OCI-LY7 (cell line): ENCODE measurements around the gene MPDZ. TPM values are rescaled to one million over a fixed set of nuclear protein-coding genes. Genes with fewer than 3 reads are reported as not detected.

Experiments used
- BruUV-seq: library from RNA; stranded (reverse); fragments of 400-500 nt; replicated peaks from 2 replicates; lab custom pipeline; 2021; lab: Mats Ljungman, UMichigan
- CTCF ChIA-PET: fragments of 300-600 bp; sonication (Branson Sonifier 250); formaldehyde crosslinking; loops from one replicate; lab custom pipeline; 2022; ENCODE audit warnings: antibody characterized with exemption; ENCODE audit not compliant: unreplicated experiment; lab: Charles Lee
- POLR2A ChIA-PET: fragments of 300-600 bp; sonication (Branson Sonifier 250); formaldehyde crosslinking; loops from one replicate; lab custom pipeline; 2022; ENCODE audit warnings: antibody characterized with exemption; lab: Charles Lee
- DNase-seq: peaks from one replicate; pipeline ENCODE4 v3.0.0-alpha.2; 2015; ENCODE audit warnings: low spot score
- H2AFZ ChIP-seq: fragments of 200-600 bp; sonication (generic), shearing (Covaris generic); 2 replicates; pipeline ENCODE4 v1.6.1; 2014; ENCODE audit warnings: mild to moderate bottlenecking, antibody characterized with exemption, low read length, moderate library complexity
- H3K27ac ChIP-seq: fragments of 200-600 bp; sonication (generic); 2 replicates; pipeline ENCODE4 v1.5.1; 2014; ENCODE audit warnings: mixed run types, low read depth, mild to moderate bottlenecking, moderate library complexity, low read length, inconsistent platforms; ENCODE audit not compliant: poor library complexity, severe bottlenecking
- H3K36me3 ChIP-seq: fragments of 200-600 bp; sonication (generic); 2 replicates; pipeline ENCODE4 v1.6.1; 2014; ENCODE audit warnings: mild to moderate bottlenecking, antibody characterized with exemption, low read length, moderate library complexity, mixed read lengths; ENCODE audit not compliant: insufficient read depth
- H3K4me1 ChIP-seq: fragments of 200-600 bp; sonication (generic); 2 replicates; pipeline ENCODE4 v1.5.1; 2014; ENCODE audit warnings: mild to moderate bottlenecking, low read length; ENCODE audit not compliant: insufficient read depth, poor library complexity, severe bottlenecking
- H3K4me2 ChIP-seq: fragments of 200-600 bp; sonication (generic); 2 replicates; pipeline ENCODE4 v1.6.1; 2014; ENCODE audit warnings: mild to moderate bottlenecking, low read length
- H3K4me3 ChIP-seq: fragments of 200-600 bp; sonication (generic); 2 replicates; pipeline ENCODE4 v1.5.1; 2014; ENCODE audit warnings: mild to moderate bottlenecking, low read depth, low read length; ENCODE audit not compliant: poor library complexity, severe bottlenecking
- H3K79me2 ChIP-seq: fragments of 200-600 bp; sonication (generic); 2 replicates; pipeline ENCODE4 v1.6.1; 2016; ENCODE audit warnings: low read depth, mild to moderate bottlenecking, low read length, moderate library complexity, mixed read lengths; ENCODE audit not compliant: insufficient read depth
- H3K9me2 ChIP-seq: fragments of 200-600 bp; sonication (generic); 2 replicates; pipeline ENCODE4 v1.6.1; 2016; ENCODE audit warnings: mild to moderate bottlenecking, low read length, mixed read lengths; ENCODE audit not compliant: insufficient read depth
- H3K9me3 ChIP-seq: fragments of 200-600 bp; sonication (generic); 2 replicates; pipeline ENCODE4 v1.6.1; 2014; ENCODE audit warnings: mild to moderate bottlenecking, mixed run types, low read length, mixed read lengths
- H4K20me1 ChIP-seq: fragments of 200-600 bp; sonication (generic); 2 replicates; pipeline ENCODE4 v1.6.1; 2014; ENCODE audit warnings: mild to moderate bottlenecking, antibody characterized with exemption, low read length, moderate library complexity, mixed read lengths; ENCODE audit not compliant: insufficient read depth
- CTCF ChIP-seq: fragments of 200-600 bp; sonication (generic); conservative IDR thresholded peaks from 2 replicates; pipeline ENCODE4 v1.5.1; 2014; ENCODE audit warnings: mild to moderate bottlenecking, antibody characterized with exemption, low read length, moderate library complexity, mixed read lengths
- EZH2phosphoT487 ChIP-seq: fragments of 200-600 bp; sonication (generic); IDR thresholded peaks from 2 replicates; pipeline ENCODE4 v1.6.1; 2018; ENCODE audit warnings: low read depth, borderline replicate concordance, mild to moderate bottlenecking, mixed run types, antibody characterized with exemption, low read length, moderate library complexity, mixed read lengths
- intact Hi-C: fragments of 100-400 bp; cut with micrococcal nuclease; formaldehyde crosslinking; loops from one replicate; pipeline ENCODE4 v1.10.0; 2022; ENCODE audit not compliant: unreplicated experiment
- total RNA-seq, 2 experiments: library from RNA; depleted of rRNA in 1 of 2; stranded (reverse); fragments of >200 nt in 1 of 2; shearing (Covaris generic) in 1 of 2; gene quantifications; 2 replicates each; pipeline ENCODE4 v1.2.3, GENCODE V29; 2014 to 2022

Gene MPDZ
- total RNA-seq, 2 experiments from 2014 or later, result not detected

GRCh38 chr9:13269589-13270452 is 9.7 kb downstream of the MPDZ start:
- Histone ChIP-seq H3K27ac (no peak overlapping the region), H3K9me2 (no peaks in the 10 kb centered on the region), H3K36me3 (no peaks in the 10 kb centered on the region), H4K20me1 (no peaks in the 10 kb centered on the region), H3K9me3 (no peaks in the 10 kb centered on the region), H3K79me2 (no peaks in the 10 kb centered on the region), H2AFZ (no peak overlapping the region), H3K4me3 (no peak overlapping the region), H3K4me2 (no peak overlapping the region), H3K4me1 (no peaks in the 10 kb centered on the region)
- ChIA-PET POLR2A (interaction anchor here (0.7 to 1.2 kb wide), 2 partner anchors 8 to 345 kb away, joined by 3 read pairs; no protein-coding TSS in a partner anchor), CTCF (no interaction called here)
- DNase-seq, result no peak
- intact Hi-C loops, result no loop called here
- TF ChIP-seq EZH2phosphoT487 (no peak), CTCF (no peak)
- no TSS peak for BruUV-seq

- H3K36me3 ChIP-seq, result no peaks in the 10 kb centered on the region
- no TSS peak for BruUV-seq
- no peak overlapping the region for H3K4me3 ChIP-seq
- no peak overlapping the region for H3K4me2 ChIP-seq
- no peak for DNase-seq
- H3K9me2 ChIP-seq, result no peaks in the 10 kb centered on the region
- no peaks in the 10 kb centered on the region for H3K9me3 ChIP-seq
- H2AFZ ChIP-seq, result no peak overlapping the region
- no peaks in the 10 kb centered on the region for H4K20me1 ChIP-seq
- TF ChIP-seq EZH2phosphoT487 (no peak), CTCF (no peak)
- no peaks in the 10 kb centered on the region for H3K4me1 ChIP-seq
- intact Hi-C loops, result no loop called here
- CTCF ChIA-PET, result no interaction called here
- H3K27ac ChIP-seq, result no peak overlapping the region
- POLR2A ChIA-PET, result no interaction called here
- H3K79me2 ChIP-seq, result no peaks in the 10 kb centered on the region
These were observed 11.0 kb downstream of the MPDZ start for GRCh38 chr9:13268469-13268868.

DNA sequence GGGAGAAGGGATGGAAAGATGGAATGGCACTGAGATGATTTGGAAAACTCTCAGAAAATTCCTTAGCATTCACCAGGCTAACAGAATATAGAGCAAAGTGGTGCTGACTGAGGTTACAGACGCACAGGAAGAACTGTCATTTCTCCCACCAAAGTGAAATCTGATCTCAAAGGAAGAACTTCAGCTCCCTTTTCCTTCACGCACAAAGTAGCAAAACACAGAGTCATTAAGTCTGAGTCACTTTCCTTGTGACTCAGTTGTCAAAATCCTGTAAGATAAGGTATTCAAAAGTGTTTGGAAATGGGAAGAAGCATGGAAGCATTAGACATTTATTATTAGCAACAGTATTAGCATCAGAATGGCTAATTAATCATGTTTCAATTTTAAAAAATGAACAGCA is 11.7 kb downstream of the MPDZ start:
- no peaks in the 10 kb centered on the region for H3K79me2 ChIP-seq
- no TSS peak for BruUV-seq
- no peaks in the 10 kb centered on the region for H3K9me3 ChIP-seq
- DNase-seq, result no peak
- H3K27ac ChIP-seq, result no peak overlapping the region
- TF ChIP-seq EZH2phosphoT487 (no peak), CTCF (no peak)
- no peaks in the 10 kb centered on the region for H3K36me3 ChIP-seq
- intact Hi-C loops, result no loop called here
- no peaks in the 10 kb centered on the region for H4K20me1 ChIP-seq
- H3K4me1 ChIP-seq, result no peaks in the 10 kb centered on the region
- POLR2A ChIA-PET, result no interaction called here
- H3K4me3 ChIP-seq, result no peak overlapping the region
- H2AFZ ChIP-seq, result no peak overlapping the region
- H3K4me2 ChIP-seq, result no peak overlapping the region
- no peaks in the 10 kb centered on the region for H3K9me2 ChIP-seq
- CTCF ChIA-PET, result no interaction called here
